ENCODE data around the gene TXNDC11. TPM values are rescaled to one million over a fixed set of nuclear protein-coding genes. Genes with fewer than 3 reads are reported as not detected.
A peak's percentile ranks its signal among the peaks of the same experiment; 100 is the strongest.

Gene TXNDC11
- total RNA-seq, 1 donor from 2014 or later, result 8.6 TPM

DNA sequence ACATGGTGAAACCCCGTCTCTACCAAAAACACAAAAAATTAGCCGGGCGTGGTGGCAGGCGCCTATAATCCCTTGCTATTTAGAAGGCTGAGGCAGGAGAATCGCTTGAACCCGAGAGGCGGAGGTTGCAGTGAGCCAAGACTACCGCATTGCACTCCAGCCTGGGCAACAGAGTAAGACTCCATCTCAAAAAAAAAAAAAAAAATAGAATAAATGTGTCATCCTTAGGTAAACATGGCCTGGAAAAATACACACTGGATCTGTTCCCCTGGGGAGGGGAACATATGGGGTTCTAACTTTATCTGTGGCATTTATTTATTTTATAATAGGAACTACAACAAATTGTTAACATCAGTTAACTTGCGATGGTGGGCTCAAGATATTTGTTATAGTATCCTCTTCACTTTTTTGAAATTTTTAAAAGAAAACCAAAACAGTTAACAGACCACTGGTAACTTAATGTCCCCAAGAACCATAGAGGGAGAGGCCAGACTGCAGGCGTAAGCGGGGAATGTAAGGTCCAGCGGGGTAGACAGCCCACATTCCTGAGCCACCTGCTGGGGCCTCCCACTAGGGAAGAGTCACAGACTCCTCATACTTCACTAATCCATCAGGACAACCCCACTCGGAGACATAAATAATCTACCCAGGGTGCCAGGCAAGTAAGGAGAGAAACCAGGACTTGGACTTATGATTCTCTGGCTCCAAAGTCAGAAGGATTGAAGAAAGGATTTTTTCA, 12.5 kb upstream of the TXNDC11 start:
- FAIRE-seq (no peak), DNase-seq (ENCODE audit: low spot score in 2 of 2) (no peak)

DNA sequence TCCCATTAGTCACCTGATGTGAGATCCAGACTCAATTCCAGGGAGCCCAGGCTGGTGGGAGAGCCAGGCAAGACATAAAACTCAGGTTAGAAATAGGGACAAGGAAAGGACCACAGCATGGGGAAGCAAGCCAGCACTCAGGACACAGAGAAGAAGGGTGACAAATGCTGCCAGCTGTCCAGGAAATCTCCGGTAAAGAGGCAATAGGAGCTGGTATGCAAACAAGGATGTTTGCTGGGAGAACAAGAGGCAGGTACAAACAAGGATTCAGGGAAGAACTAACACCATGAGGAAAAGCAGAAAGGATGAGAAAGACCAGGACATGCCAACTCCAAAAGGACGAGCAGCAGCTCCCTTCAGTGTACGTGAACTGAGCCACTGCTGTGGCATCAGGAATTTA, 10.2 kb upstream of the TXNDC11 start:
- FAIRE-seq, result no peak
- no peak for DNase-seq (ENCODE audit: low spot score in 2 of 2)

DNA sequence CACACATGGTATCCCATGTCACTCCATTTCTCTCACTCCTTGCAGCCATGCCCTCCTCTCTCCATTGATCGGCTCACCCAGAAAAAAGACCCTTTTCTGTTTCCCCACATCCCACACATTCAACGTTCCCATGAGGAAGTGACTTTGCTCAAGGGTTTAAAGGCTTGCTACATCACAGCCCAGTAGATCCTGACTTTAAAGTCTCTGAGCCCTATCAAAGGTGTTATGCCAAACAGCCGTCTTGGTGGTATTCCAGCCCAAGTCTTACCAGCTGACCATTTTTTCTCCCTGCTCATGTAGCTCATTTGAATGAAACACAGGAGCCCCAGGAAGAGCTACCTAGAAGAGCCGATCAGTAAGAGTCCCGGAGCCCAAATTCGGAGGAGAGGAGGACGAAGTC, 7.4 kb upstream of the TXNDC11 start:
- DNase-seq (ENCODE audit: low spot score in 2 of 2), result no peak
- FAIRE-seq, result no peak

DNA sequence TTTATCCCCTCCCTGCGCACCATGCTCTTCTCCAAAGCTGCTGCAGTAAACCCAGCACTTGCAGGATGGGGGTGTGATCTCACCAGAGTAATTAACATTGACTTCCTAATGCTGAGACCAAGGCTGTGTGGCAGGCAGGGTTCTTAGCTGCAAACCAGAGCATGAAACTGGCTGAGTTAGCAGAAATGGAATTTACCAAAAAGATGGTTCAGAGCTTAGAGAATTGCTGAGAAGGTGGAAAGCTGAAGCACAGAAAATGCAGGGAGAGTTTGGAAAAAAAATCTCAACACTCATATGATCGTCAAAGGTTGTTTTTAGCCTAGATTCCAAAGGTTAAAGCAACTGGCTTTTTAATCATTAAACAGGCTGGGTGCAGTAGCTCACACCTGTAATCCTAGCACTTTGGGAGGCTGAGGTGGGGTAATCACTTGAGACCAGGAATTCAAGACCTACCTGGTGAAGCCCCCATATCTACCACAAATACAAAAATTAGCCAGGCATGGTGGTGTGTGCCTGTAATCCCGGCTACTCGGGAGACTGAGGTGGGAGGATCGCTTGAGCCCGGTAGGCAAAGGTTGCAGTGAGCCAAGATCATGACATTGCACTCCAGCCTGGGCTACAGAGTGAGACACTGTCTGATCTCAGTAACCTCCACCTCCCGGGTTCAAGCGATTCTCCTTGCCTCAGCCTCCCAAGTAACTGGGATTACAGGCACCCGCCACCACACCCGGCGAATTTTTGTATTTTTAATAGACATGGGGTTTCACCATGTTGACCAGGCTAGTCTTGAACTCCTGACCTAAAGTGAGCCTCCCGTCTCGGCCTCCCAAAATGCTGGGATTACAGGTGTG, 6.0 kb upstream of the TXNDC11 start:
- no peak for FAIRE-seq

DNA sequence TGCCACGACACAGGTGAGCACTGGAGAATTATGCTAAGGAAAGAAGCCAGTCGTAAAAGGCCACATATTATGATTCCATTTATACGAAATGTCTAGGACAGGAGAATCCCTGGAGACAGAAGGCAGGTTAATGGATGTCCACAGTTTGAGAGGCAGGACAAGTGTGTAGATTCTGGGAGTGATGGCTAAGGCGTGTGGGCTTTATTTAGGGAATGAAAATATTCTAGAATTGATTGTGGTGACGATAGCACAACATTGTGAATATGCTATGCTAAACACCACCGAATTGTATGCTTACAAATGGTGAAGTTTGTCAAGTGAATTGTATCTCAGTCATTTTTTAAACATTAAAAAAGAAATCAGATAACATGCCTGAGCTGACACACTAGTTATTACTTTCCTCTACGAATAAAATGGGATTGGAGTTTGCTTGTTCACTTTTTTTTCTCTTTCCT, 5.3 kb upstream of the TXNDC11 start:
- DNase-seq (ENCODE audit: low spot score in 2 of 2), result no peak
- no peak for FAIRE-seq

More for the DNA sequence above, 6.0 kb upstream of the TXNDC11 start:
- no peak for DNase-seq (ENCODE audit: low spot score in 2 of 2)

DNA sequence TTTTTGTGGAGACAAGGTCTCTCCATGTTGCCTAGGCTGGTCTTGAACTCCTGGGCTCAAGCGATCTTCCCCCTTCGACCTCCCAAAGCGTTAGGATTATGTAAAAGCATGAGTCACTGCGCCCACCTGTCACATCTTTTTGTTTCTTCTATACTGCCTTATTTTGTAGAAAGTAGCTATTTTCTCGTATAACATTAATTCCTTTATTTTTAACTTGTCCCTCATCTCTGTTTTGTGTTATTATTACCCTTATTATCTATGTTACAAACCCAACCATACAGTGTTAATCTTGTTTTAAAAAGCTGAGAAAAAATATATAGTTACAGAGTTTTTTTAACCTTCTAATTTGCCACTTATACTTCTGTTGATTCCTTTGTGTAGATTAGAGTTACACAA, 1.4 kb upstream of the TXNDC11 start:
- DNase-seq (ENCODE audit: low spot score in 2 of 2) (no peak), FAIRE-seq (no peak)

DNA sequence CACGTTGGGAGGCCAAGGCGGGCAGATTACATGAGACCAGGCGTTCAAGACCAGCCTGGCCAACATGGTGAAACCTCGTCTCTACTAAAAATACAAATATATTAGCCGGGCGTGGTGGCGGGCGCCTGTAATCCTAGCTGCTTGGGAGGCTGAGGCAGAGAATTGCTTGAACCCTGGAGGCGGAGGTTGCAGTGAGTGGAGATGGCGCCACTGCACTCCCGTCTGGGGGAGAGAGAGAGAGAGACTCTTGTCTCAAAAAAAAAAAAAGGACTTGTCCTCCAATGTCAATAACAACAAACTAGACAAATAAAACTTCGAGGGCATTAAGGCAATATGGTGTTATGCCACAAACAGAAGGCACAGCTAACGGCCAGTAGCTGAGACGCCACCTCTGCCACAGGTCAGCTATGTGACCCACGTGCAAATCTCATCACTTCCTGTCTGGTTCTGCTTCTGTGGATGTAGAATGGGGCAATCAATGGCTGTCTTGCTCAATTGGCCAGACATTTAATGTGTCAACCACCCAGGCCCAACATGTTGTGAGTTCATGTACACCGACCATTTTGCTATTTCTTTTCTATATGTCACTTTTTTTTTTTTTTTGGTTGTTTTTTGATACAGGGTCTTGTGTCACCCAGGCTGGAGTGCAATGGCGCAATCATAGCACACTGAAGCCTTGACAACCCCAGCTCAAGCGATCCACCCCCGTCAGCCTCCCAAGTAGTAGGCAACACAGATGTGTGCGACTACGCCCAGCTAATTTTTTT, 834 bp upstream of the TXNDC11 start:
- DNase-seq (ENCODE audit: low spot score in 2 of 2) (no peak), FAIRE-seq (no peak)

DNA sequence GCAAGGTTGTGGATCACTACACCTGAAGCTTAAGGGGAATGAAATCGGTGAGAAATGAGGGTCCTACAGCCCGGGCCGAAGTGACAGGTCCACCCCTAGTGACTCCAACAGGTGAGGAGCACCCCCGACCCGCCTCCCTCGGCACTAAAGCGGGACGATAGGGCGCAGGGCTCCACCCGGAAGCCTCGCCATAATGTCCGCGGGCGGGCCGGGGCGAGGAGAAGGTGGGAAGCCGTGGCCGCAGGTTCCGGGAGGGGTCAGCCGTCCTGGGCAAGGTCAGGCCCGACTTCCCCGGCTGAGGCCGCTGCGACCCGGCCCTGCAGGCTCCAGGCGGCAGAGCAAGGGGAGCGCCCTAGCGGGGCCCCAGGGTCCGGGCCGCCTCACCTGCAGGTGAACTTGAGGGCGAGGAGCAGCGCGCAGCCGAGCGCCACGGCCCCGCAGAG, 543 bp downstream of the TXNDC11 start:
- DNase-seq (ENCODE audit: low spot score in 2 of 2), result peak in 1 of 2 donors; percentile 13

DNA sequence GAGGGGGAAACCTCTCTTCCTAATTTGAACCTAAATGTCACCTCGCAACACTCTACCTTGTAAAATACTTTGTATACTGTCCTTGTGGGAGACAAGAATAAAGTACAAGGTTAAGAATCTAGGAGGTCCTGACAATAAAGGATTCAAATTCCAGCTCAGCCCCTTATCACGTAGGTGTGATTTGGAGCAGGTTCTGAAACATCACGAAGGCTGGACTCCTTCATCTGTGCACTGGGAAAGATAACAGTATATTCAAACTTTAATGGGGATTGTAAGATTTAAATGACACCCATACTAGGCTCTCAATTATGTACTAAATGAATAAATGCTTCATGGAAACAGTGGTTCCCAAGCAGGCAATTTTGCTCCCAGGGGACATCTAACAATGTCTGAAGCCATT, 2.1 kb downstream of the TXNDC11 start:
- DNase-seq (ENCODE audit: low spot score in 2 of 2) (no peak), FAIRE-seq (no peak)

More for the DNA sequence above, 543 bp downstream of the TXNDC11 start:
- FAIRE-seq, result no peak

DNA sequence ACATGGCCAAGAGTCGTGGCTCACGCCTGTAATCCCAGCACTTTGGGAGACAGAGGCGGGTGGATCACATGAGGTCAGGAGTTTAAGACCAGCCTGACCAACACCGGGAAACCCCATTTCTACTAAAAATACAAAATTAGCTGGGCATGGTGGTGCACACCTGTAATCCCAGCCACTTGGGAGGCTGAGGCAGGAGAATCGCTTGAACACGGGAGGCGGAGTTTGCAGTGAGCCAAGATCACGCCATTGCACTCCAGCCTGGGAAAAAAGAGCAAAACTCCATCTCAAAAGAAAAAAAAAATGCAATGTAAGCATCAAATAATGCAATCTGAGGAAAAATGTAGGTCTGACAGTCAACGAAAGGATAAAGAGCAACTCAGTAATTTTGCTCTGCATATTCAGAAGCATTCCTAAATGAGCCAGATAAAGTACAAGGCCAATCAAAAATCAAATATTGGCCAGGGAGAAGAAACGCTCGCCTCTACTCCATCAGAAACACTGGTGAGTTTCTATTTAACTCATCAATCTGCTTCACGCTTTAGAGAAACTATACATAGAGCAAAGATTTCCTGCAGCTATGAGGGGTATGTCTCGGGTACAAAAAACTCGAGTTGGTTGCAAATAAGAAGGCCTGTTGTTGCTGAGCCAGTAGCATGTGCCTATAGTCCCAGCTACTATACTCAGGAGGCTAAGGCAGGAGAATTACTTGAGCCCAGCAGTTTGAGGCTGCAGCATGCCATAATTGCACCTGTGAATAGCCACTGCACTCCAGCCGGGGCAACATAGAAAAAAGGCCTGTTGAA, 3.7 kb downstream of the TXNDC11 start:
- FAIRE-seq (no peak), DNase-seq (ENCODE audit: low spot score in 2 of 2) (no peak)

DNA sequence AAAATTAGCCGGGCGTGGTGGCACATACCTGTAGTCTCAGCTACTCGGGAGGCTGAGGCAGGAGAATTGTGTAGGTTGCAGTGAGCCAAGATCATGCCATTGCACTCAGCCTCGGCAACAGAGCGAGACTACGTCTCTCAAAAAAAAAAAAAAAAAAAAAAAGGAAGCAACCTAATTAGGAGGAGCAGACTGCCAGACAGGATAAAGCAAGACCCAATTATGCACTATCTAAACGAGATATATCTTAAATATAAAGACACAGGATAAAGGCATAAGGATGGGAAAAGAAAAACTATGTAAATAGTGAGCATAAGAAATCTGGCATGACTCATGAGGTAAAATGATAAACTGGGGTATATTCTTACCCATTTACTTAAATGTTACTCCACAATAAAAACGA, 4.9 kb downstream of the TXNDC11 start:
- FAIRE-seq (no peak), DNase-seq (ENCODE audit: low spot score in 2 of 2) (no peak)

DNA sequence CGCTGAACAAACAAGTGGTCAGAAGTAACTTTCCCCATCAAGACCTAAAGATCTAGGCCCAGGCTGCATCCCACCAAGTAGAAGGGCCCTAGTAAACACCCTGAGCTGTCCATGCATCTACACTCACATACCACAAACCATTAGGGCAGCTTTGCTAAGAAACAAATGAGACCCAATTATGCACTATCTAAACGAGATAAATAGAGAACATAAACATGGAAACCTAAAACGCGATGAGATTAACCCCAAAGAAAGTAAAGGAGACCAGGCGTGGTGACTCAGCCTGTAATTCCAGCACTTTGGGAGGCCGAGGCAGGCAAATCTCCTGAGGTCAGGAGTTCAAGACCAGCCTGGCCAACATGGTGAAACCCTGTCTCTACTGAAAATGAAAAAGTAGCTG, 5.8 kb downstream of the TXNDC11 start:
- DNase-seq (ENCODE audit: low spot score in 2 of 2), result no peak
- FAIRE-seq, result no peak

DNA sequence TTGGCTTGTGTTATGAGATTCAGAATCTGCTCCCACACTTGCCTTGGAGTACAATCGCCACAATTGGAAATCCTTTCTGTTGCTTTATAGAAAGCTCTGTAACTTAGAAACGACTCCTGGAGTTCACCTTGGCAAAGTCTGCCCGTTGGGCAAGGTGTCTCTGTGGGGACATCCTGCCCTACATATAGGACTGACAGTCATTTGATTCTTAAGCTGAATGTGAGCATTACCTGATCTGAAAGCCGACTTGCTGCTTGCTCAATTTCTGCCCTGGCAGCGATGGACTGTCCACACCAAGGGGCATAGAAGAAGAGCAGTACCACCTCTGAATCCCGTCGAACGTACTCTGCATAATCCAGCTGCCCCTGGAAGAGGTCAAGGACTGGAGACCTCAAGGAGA, 6.9 kb downstream of the TXNDC11 start:
- DNase-seq (ENCODE audit: low spot score in 2 of 2) (no peak), FAIRE-seq (no peak)

DNA sequence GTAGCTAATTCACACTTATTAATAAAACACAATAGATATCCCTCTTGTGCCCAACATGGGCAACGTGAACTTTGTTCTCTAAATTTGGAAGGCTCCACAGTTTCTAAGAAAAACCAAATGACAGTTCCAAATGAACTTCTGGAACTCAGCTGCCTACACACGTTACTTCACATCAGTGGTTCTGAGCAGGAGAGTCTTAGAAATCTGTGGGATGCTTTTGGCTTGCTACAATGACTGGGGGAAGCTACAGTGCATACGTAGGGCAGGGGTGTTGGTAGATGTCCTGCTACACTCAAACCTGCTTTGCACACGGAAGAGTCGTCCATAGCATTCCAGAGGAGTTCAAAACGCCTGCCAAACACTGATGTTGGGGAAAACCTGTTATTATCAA, 8.0 kb downstream of the TXNDC11 start:
- FAIRE-seq (no peak), DNase-seq (ENCODE audit: low spot score in 2 of 2) (no peak)

DNA sequence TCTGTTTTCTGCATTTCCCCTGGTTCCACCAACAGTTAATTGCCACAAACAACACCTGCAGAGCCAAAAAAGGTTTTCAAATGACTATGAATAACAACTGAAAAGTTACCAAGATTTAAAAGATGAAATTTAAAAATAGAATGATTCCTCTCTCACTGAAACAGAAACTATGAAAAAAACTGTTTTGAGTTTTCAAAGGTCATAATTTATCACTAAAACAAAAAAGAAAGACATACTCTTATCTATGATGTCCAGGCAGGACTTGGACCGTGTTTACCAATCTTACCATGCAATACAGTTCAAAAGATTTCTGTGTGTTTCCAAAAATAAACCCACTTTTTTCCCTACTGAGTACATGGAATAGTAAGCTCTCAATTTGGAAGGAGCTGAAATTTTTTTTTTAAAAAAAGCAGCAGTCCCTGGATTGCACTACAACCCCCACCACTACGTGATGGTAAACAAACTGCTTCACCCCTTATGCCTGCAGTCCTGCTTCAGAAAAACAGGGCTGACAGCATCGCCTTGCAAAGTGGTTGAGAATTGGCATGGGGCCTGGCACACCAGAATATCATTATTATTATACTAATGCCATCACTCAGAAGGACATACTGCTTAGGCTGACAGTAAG, 8.5 kb downstream of the TXNDC11 start:
- no peak for DNase-seq (ENCODE audit: low spot score in 2 of 2)
- no peak for FAIRE-seq

DNA sequence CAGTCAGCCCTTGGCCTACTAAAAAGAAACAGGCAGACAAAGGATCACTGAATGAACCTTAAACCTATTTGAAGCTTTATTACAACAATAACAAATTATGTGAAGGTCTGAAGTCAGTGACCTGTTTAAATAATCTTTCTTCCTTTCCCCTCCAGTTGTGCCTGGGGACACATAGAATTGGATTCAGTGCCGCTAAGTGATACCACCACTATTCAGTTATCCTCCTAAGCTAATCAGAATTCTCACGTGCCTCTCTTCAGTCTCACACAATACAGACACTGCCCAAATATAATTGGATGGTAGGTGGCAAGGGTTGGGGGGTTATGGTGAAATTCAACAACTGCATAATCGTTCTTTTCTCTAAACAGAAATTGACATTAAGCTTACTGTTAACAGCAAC, 11.4 kb downstream of the TXNDC11 start:
- no peak for FAIRE-seq

DNA sequence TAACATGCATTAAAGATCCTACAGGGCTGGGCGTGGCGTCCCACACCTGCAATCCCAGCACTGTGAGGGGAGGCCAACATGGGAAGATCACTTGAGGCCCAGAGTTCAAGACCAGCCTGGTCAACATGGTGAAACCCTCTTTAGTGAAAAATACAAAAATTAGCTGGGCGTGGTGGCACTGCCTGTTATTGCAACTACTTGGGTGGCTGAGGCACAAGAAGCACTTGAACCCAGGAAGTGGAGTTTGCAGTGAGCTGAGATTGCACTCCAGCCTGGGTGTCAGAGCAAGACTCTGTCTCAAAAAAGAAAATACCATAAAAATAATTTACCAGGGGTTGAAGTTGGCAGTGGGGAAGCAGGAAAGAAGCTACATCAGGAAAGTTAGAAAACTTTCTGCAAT, 12.9 kb downstream of the TXNDC11 start:
- DNase-seq (ENCODE audit: low spot score in 2 of 2) (no peak), FAIRE-seq (no peak)

More for the DNA sequence above, 11.4 kb downstream of the TXNDC11 start:
- no peak for DNase-seq (ENCODE audit: low spot score in 2 of 2)

DNA sequence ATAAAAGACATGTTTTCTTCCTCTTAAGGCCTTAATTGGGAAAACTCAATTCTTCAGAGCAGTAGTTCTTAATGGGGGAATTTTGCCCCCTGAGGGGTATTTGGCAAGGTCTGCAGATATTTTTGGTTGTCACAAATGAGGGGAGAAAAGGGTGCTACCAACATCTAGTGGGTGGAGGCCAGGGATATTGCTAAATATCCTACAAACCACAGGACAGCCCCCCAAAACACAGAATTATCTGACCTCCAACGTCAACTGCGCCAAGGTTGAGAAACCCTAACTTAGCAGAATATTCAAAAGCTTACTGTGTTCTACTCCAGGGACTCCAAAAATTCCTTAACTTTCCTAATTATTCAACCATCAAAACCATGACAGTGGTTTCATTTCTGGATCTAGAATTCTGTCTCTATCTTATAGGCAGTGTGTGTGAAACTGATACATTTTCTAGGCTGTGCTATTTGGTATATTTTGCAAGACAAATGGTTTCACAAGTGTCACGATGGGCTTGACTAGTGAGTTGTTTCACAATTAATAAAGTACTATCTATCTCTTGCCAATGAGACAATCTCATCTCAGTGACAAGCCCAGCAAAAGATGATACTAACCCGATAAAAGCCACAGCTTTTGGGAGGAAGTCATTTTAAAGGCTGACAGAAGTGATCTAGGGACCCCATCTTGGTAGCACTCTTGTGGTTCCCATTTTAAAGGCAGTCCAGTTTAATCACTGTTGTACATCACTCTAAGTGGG, 14.7 kb downstream of the TXNDC11 start:
- no peak for DNase-seq (ENCODE audit: low spot score in 2 of 2)
- FAIRE-seq, result no peak

DNA sequence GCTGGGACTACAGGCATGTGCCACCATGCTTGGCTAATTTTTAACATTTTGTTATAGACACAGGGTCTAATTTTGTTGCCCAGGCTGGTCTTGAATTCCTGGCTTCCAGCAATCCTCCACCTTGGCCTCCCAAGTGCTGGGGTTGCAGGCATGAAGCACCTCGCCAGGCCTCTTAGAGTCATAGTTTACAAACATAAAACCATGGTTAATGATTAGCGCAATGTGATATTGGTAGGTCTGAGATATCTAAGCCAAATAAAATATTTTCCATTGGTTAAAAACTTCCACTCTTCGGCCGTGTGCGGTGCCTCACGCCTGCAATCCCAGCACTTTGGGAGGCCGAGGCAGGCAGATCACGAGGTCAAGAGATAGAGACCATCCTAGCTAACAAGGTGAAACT, 16.6 kb downstream of the TXNDC11 start:
- FAIRE-seq, result no peak
- DNase-seq (ENCODE audit: low spot score in 2 of 2), result no peak

Measured in frontal cortex (tissue), 4 donors.